ENCODE data around the gene ADAMTSL1.

Gene ADAMTSL1

DNA sequence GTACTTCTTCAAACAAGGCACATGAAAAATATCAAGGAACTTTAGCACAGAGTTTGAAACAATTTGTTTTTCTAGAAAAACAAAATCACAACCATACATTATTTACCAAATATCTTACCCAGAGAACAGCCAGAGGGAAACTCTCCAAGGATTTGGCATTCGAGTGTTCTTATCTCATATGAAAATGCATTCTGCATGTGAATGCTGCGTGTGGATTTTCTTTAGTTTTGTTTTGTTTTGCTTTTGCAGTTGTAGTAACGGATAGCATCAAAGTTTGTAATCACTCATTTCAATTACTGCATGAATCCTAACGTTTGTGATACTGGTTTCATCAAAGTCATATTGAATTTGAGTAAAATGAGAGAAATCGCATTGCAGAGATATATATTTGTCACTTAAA, 28.0 kb downstream of the ADAMTSL1 start:
- no peak for DNase-seq (ENCODE audit: low spot score)

DNA sequence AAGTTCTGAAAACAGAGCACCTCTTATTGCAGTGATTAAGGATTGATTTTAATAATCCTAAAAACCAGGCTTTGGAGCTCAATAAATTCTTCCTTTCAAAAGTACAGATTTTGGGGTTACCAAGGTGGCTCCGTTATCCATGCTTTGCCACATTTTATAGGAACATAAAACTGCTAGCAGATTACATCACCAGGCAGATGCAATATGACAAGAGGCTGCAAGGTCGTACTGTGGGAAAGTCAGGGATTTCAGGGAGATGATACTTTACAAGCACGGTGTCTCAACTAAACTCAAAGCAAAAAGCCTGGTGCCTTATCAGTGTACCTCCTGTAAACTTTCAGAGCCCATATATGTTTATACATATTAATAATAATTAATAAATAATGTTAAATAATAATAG, 28.6 kb downstream of the ADAMTSL1 start:
- no peak for DNase-seq (ENCODE audit: low spot score)

DNA sequence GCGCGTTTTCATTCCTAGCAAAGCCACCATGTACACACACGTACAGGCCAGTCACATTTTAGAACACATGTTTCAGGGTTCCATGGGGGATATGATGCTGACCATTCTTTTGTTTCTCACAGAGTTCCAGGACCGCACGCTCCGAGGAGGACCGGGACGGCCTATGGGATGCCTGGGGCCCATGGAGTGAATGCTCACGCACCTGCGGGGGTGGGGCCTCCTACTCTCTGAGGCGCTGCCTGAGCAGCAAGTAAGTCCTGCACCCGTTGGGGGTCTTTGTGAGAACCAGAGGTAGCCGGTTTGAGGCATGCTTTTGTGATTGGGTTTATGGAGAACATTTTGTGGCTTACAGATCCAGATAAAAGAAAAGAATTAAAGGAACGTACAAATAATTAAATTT, 30.8 kb downstream of the ADAMTSL1 start:
- no peak for DNase-seq (ENCODE audit: low spot score)

DNA sequence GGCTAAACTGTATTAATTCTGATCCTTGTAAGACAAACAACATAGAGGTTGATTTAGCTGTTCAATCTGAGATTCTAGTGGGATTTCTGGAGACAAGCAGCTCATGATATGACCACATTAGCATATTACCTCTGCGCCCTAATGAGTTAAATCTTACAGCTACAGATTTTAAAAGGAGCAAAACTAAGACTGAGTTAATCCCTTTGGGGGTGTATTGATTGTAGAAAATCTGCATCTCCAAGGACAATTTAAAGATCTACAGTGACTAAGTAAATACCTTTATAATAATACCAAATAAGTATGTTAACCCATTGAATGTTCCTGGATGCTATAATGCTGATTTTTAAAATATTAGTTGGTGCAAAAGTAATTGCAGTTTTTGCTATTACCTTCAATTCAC, 33.2 kb downstream of the ADAMTSL1 start:
- DNase-seq (ENCODE audit: low spot score), result no peak

DNA sequence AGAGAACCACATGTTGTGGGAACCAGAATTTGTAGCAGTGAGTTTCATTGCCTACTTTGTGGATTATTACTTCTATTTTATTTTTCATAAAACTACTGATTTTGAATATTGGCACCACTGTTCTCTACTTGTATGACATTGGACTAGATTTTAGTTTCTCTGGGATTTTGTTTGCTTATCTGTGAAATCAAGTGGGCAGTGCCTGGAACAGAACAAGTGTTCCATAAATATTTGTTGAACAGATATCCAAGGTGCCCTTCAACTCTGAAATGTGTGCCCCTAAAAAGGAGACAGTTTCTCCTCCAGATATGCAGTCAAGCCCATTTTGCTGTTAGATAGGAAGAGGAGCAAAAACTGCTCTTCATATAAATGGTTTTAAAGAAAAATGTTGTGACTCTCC, 42.6 kb downstream of the ADAMTSL1 start:
- no peak for DNase-seq (ENCODE audit: low spot score)

DNA sequence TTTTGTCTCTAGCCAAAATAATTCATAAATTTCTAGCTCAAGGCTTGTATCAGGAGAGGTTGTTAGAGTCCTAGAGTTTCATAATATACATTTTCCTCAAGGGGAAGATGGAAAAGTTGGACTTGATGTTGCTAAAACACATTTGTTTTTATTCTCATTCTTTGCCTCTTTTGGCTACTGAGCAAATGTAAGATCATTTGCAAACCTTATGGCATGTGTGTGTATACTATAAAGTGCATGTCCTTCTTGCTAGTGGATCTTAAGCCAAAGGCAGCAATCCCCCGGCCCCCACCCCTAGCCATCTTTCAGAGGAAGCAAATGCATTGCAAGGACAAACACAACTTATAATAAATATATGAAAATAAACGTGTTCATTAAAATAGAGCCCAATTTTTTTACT, 43.0 kb downstream of the ADAMTSL1 start:
- no peak for DNase-seq (ENCODE audit: low spot score)

DNA sequence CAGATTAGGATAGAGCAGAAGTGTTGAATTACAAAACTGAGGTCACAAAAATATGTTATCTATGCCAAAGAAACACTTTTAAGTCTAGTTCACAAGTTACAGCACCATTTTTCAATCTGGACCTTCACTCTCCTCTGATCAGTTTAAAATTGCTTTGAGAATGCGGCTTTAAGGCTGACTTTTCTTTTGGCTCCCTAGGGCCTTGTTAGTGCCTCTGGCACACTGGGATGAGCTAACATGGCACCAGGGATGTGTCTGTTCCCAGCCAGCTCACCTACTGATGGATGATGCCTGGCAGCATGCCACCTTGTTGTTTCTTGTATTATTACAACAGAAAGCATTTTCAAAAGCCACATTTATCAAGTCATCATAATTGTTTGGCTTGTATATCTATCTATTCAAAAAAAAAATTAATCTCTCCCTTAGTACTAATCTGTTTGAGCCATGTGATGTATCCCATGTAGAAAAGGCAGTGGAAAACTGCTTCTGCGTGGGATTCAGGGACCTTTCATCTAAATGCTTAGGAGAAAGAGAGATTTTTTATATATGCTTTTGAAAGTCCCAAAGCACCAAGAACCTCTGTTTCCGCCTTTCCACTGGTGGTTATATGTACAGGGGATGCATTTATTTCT, 46.6 kb downstream of the ADAMTSL1 start:
- no peak for DNase-seq (ENCODE audit: low spot score)

DNA sequence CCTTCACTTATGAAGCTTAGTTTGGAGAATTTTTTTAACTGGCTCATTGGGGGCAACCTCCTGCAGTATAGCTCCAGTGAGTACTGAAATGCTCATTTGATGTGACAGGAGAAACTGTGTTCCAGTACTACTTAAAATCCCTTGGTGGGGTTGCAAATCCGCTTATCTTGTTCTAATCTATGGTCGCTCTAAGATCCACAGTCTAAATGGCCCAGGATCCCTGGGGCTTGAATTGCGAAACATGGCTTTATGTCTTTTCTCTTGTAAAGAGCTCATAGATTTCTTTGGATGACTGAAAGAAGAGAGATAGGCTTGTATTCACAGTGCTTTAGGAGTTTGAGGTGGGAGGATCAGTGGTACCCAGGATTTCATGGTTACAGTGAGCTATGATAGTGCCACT, 52.7 kb downstream of the ADAMTSL1 start:
- no peak for DNase-seq (ENCODE audit: low spot score)

DNA sequence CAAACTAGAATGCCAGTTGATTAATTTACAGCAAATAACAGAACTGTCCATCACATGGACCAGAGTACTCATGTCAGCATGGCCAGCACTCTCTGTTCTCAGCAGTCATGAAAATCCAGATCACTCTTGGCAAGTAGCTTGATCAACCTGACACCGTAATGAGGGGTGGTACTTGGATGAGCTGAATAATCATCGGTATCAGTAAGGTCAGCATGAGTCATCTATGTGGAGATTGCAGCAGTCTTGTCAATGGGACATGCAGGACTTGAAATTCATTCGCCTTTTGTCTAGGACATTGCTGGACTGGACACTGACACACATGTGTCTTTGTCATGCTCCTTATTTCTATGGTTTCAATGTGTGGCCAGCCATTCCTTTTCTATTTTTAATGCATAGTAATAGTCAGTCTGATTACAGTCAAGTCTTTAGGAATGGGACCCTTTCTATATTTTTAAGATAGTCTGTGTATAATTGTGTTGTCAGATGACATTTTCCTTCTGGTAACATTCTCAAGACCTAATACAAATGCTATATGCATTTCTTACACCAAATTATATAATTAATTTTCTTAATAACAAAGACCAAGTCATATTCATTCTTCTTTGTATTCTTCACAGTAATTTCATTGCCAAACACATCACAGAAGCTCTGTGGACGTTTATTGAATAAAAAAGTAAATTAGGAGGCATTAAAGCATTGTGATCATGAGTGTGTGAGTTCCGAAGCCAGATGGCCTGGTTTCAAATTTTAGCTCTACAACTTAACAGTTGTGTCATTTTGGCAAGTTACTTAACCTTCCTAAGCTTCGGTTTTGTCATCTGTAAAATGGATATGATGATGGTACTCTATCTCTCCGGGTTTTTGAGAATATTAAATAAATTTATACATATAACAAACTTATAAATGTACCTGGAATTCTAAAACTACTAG, 57.4 kb downstream of the ADAMTSL1 start:
- no peak for DNase-seq (ENCODE audit: low spot score)

DNA sequence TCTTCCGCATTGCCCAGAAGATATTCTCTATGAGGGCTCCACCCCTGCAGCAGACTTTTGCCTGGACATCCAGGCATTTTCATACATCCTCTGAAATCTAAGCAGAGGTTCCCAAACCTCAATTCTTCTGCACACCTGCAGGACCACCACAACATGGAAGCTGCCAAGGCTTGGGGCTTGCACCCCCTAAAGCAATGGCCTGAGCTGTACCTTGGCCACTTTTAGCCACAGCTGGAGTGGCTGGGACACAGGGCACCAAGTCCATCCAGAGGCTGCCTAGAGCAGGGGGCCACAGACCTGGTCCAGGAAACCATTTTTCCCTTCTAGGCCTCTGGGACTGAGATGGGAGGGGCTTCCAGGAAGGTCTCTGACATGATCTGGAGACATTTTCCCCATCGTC, 60.7 kb downstream of the ADAMTSL1 start:
- no peak for DNase-seq (ENCODE audit: low spot score)

DNA sequence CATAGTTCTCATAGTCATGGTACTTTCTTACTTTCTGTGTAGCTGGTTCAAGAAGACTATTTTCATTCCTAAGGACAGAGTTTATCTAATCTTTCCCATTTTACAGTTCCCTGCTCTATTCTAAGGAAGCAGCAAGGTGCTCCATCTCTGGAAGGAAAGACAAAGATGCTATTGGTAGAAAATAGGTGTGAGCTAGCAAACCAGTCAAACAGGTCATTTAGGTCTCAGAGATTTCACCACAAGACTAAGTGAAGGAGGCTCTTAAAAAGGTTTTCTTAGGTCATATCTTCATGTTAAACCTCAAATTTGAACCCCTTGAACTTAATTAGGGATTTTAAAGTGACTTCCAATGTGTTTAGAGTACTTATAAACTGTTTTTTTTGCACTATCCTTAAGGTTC, 62.6 kb downstream of the ADAMTSL1 start:
- DNase-seq (ENCODE audit: low spot score), result no peak

DNA sequence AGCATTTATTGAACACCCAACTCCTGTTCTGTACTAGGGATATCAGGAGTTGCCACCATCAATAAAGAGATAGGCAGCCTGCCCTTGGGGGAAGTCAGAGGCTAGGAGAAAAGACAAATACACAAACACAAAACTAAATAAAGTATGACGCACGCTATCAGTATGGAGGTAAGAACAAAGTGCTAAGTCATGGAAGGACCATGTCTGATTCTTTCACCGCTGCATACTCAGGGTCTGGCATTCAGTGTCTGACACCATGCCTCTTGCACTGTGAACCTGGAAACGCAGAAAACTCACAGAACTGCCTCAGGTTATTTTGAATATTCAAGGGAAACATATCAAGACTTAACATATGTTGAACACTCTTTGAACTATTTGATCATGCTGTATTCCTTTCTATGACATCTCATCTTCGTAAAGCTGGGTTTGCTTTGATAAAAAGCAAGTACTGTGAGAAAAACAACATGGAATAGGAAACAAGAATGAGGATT, 65.3 kb downstream of the ADAMTSL1 start:
- no peak for DNase-seq (ENCODE audit: low spot score)

DNA sequence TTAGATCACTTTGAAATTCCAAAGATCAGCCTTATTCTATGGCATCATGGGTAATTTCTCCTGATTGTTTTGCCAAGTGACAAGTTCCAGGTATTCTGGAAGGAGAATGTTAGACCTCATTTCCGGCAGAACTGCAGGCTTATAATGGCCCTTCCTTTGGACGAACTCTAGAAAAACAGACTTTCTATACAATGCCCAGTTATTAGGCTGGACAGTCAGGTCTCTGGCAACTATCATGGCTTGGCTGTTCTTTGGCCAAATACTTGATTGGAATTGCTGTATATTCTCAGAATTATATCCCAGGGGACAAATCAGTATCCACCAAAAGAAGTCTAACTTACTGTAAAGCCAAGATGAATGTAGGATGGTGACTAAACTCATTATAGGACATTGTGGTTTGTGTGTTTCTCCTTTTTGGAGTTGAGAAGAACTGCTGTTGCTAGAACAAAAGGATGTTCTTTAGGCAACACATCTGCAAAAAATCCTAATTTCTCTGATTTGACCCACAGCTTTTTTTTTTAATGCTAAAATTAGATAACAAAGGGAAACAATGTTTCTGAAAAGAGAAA, 69.0 kb downstream of the ADAMTSL1 start:
- DNase-seq (ENCODE audit: low spot score), result peak; percentile 5

DNA sequence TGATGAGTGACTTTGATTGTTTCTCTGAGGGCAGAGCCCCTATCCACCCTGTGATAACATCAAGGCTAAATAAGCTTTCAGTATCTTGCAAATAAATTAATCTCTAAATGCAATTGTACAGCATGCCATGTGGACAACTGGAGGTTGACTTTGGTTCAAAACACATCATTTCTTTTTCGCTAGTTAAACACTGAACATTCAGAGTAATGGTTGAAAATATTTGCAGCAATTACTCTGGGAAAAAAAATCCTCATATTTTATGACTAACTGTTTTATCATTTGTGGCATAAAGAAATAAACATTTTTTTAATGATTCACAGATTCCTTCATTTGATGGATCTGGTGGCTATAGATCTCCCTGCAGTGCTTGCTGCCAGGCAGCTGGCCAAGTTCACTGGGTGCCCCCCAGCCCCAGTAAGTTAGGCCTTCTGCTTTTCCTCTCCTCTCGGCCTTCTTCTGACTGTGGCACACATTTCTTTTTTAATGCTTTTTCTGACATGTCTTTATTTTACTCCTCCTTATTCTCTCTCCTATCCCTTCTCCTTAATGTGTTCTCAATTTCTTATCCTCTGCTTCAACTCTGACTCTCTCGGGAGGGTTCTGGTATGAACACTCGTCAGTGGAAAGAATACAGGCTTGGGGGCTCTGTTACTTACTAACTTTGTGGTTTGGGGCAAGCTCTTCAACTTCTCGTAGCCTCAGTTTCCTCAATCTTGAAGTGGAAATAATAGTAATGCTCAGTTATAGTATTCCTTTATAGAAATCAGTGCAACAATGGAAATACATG, 69.6 kb downstream of the ADAMTSL1 start:
- DNase-seq (ENCODE audit: low spot score), result peak; percentile 41

DNA sequence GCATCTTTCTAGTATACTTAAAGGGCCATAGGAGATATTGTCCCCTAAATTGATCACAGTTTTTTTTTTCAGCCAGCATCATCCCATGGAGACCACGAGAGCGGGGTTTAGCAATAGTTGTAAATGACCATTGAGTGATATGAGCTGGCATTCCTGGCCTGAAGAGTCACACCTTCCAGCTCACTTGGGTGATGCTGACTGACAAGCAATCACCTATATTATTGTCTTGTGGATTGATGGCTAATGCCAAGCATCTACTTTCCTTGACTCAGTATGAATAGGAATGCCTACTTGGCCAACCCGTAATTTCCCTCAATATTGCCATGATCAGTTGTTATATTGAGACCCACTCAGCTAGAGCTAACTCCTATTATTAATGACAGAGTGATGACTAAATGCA, 70.5 kb downstream of the ADAMTSL1 start:
- DNase-seq (ENCODE audit: low spot score), result no peak

DNA sequence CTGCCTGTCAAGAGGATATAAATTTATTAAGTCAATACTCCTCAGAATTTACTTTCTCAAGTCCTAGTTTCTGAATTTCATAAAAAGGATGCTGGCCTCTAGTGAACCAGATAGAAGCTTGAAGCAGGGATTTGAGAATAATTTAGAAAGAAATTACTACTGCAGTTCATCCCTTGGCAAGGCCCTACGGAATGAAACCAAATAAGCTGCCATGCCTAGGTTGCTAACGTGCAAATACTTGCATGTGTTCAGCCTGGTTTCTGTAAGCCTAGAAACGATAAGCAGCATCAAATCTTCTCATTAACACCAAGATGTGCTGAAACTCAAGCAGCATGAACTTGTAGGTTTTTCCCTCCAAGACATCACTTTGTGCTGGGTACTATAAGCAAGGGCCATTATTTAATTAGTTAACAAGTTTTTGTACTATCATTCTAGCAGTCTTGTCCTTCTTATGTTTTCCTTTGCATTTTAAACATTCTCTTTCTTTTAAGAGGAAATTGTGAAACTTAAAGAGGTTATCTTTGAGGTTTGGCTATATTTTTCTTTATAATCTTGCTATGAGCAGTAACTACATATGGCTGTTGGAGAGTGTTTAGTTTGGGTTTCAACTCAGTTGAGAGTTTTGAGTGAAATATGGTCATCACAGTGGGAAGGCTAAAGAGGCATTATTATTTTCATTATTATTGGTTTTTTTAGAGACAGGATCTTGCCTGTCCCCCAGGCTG, 71.8 kb downstream of the ADAMTSL1 start:
- DNase-seq (ENCODE audit: low spot score), result no peak

DNA sequence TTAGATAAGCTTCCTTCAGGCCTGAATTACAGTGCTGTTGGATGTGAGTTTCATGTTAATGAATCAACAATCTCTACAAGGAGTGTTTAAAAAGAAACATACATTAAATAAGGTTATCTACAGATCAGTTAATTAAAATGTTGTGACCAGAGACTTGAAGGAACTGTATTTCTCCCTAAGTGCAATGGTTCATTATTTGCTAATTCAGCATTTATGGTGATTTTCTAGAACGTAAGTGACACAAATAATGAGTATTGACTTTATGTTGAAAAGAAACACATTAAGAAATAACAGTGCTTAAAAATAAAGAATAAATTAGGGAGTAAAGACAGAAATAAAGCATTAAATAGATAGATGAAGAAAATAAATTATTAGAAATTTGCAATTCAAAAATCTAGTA, 74.5 kb downstream of the ADAMTSL1 start:
- DNase-seq (ENCODE audit: low spot score), result no peak

DNA sequence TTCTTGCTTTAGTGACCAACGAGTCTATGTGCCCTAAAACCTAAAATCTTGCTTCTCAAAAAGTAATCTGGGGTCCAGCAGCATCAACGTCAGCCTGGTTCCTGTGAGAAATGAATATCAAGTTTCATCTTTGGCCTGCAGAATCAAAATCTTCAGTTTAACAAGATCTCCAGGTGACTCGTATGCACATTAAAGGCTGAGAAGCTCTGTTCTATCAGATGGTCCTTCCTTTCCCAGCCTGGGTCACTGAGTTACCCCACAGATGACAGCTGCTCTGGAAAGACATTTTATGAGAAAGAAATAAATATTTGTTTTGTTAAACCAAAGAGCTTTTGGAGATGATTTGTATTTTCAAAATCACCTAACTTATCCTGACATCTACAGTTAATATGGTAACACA, 75.8 kb downstream of the ADAMTSL1 start:
- DNase-seq (ENCODE audit: low spot score), result no peak

DNA sequence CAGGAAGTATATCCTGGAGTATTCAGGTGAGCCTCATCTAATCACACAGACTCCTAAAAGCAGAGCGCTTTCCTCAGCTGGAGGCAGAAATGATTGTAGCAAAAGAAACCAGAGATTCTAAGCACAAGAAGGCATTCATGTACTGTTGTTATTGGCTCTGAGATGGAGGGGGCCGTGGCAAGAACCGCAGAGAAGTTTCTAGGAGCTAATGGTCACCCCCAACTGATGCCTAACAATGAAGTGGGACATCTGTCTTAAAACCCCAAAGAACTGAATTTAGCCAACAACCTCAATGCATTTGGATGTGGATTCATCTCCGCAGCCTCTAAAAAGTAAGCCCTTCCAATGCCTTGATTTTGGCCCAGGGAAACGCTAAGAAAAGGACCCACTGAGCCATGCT, 76.3 kb downstream of the ADAMTSL1 start:
- no peak for DNase-seq (ENCODE audit: low spot score)

DNA sequence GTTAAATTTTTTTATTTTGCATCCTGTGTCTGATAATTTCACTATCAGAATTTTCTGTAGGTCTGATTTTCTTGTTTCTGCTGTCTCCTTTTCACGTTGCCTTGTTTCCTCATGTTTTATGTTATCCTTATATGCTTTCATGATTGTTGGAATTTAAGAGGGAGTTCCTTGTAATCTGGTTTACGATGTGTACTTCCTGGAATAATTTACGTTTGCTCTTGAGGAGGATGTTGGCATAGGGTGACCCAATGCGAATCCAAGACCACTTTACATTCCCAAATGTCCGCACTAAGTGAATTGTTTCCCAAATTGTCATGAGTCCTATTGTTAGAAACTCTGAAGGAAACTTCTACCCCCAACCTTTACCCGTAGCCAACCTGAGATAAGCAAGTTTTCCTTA, 80.3 kb downstream of the ADAMTSL1 start:
- DNase-seq (ENCODE audit: low spot score), result no peak

DNA sequence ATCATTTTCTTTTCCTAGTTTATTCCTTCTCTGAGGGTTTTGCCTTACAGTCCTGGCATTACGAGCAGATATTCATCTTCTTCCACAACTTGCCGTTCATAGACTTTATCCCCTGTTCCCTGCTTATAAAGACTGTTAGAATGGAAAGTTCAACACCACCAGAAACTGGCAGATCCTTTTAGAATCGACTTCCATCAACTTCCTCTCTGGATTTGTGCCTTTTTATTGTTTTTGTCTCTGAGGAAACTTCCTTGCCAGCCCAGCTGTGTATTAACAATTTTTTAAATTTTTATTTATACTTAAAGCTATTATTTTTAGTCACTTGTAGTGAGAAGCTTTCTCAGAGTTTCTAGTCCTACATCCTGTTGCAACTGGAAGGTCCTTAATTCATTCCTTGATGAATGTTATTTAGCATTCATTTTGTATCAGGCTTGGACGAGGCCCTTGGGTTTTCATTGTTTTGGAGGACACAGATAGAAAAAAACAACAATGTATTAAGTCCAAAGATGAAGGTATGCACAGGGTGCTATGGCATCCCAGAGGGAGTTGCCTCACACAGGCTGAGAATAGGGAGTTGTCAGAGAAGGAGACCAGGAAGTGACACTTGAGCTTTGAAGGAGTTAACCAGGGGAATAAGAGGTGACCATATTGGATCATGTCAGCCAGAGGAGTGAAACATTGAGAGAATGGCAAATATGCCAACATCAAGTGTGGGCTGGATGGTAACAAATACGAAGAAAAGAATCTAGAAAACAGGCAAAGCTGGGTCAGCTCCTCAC, 81.3 kb downstream of the ADAMTSL1 start:
- DNase-seq (ENCODE audit: low spot score), result no peak

Data from hepatic stellate cell (primary cell).